BLaER1 (cell line): Measurements from ENCODE around the gene FAM78B.

Experiments
- H3K27ac ChIP-seq: shearing (Covaris generic); formaldehyde crosslinking; 2 replicates; pipeline ENCODE4 v1.8.1; 2022
- H3K27me3 ChIP-seq: shearing (Covaris generic); formaldehyde crosslinking; 2 replicates; pipeline ENCODE4 v1.8.1; 2022
- H3K36me3 ChIP-seq: shearing (Covaris generic); formaldehyde crosslinking; 2 replicates; pipeline ENCODE4 v1.8.1; 2022
- H3K4me1 ChIP-seq: shearing (Covaris generic); formaldehyde crosslinking; 2 replicates; pipeline ENCODE4 v1.8.1; 2022
- H3K4me2 ChIP-seq: shearing (Covaris generic); formaldehyde crosslinking; 2 replicates; pipeline ENCODE4 v1.8.1; 2022
- H3K4me3 ChIP-seq: shearing (Covaris generic); formaldehyde crosslinking; 2 replicates; pipeline ENCODE4 v1.8.1; 2022
- H3K9ac ChIP-seq: shearing (Covaris generic); formaldehyde crosslinking; 2 replicates; pipeline ENCODE4 v1.8.1; 2022
- H3K9me3 ChIP-seq: shearing (Covaris generic); formaldehyde crosslinking; 2 replicates; pipeline ENCODE4 v1.8.1; 2022
- H4K20me1 ChIP-seq: shearing (Covaris generic); formaldehyde crosslinking; 2 replicates; pipeline ENCODE4 v1.8.1; 2022
- Cebpa-rat ChIP-seq: shearing (Covaris generic); IDR thresholded peaks from 2 replicates; pipeline ENCODE4 v1.8.1; 2022

FAM78B gene

DNA sequence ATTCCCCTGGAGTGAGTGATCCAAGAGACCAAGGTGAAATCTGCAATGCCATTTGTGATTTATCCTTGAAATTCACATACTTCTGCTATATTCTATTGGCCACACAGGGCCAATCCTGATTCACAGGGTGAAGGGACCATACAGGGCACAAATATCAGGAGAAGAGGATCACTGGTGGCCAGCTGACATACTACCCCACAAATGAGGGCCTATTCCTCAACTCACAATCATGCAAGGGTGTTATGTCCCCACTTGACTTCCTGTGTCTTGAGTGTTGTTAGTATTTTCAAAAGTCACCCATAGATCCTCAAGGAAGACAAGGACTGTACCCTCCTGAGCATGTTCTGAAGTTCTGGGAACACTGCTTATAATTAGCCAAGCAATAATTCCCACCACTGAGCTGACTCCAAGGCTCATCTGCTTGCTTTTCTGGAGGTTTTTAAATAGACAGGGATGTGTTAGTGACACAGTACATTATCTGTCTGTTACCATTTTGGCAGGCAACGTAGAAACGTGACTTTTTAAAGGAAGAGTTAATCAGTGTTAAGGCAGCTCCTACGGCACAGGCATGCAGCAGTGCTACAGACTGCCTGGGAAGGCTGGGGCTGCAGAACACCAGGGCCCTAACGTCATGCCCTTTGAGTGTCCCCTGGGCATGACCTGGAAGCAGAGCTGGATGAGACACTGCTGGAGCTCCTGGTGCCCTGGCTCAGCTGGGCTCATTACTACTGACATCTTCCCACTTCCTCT, 137.4 kb downstream of the FAM78B start:
- Histone ChIP-seq H3K9me3 (no peaks in the 10 kb centered on the region), H3K27me3 (no peaks in the 10 kb centered on the region), H3K4me2 (no peak overlapping the region), H3K4me3 (no peak overlapping the region), H3K27ac (no peak overlapping the region), H4K20me1 (no peaks in the 10 kb centered on the region), H3K36me3 (no peaks in the 10 kb centered on the region), H3K4me1 (no peaks in the 10 kb centered on the region), H3K9ac (no peak overlapping the region)
- no peak for TF ChIP-seq Cebpa-rat

DNA sequence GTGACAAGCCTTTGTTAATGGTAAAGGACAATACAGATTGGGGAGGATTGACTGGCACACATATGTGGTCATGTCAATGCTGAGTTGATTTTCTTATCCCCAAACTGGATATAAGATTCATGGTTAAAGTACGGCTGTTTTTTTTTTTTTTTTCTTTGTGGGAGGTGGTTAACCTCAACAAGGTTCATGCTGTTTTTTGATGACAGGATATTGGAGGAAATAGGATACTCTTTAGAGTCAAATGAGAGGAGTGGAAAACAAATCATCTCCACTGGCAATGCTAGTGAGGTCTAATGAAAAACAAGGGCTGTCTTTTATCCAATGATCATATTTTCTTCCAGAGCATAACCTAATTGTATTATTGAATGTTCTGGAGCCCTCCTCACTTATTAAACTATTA, 140.2 kb downstream of the FAM78B start:
- Histone ChIP-seq H4K20me1 (no peaks in the 10 kb centered on the region), H3K27me3 (no peaks in the 10 kb centered on the region), H3K9ac (no peak overlapping the region), H3K27ac (no peak overlapping the region), H3K4me3 (no peak overlapping the region), H3K4me1 (peaks cover 5% of the 10 kb centered on the region; the same call in 1 of the 2 replicates), H3K36me3 (no peaks in the 10 kb centered on the region), H3K9me3 (no peaks in the 10 kb centered on the region), H3K4me2 (no peak overlapping the region)
- TF ChIP-seq Cebpa-rat, result no peak

DNA sequence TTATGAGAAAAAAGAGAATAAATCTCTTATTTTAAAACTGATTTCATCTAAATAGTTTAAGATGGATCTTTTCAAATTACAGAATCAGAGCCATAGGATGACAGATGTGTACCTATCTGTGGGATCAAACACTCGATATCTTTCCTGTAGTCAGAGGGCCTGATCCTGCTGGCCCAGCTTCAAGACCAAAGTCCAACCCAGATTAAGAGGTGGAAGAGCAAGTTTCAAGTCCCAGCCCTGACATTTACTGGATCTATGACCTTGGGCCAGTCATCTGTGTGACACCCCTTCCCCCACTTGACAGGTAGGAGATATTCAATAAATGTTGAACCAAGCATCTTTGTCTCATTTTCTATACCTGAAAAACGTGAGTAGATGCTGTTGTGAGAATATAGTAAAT, 140.7 kb downstream of the FAM78B start:
- Histone ChIP-seq H3K4me2 (no peak overlapping the region), H3K27ac (no peak overlapping the region), H3K4me3 (no peak overlapping the region), H3K27me3 (no peaks in the 10 kb centered on the region), H3K4me1 (peaks cover 5% of the 10 kb centered on the region; the same call in 1 of the 2 replicates), H3K9me3 (no peaks in the 10 kb centered on the region), H3K9ac (no peak overlapping the region), H4K20me1 (no peaks in the 10 kb centered on the region), H3K36me3 (no peaks in the 10 kb centered on the region)
- TF ChIP-seq Cebpa-rat, result no peak

DNA sequence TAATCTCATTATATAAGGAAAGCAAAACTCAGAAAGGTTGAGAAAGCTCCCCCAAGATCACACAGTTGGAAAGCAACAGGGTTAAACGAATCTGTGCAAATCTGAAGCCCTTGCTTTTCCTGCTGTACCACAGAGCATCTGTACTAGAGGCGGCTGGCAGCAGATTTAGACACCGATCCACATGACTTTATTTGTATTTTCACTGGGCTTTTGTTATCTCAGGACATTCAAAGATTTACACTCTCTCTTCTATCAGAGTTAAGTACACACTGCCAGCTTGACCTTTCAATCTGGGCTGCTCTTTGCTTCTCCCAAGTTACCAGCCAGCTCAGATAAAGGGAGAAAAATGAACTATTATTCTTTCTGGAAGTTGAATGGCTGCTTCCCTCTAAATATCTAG, 146.6 kb downstream of the FAM78B start:
- TF ChIP-seq Cebpa-rat, result no peak
- H3K9ac ChIP-seq, result no peak overlapping the region
- no peaks in the 10 kb centered on the region for H3K36me3 ChIP-seq
- H3K27me3 ChIP-seq, result no peaks in the 10 kb centered on the region
- no peak overlapping the region for H3K27ac ChIP-seq
- H3K9me3 ChIP-seq, result no peaks in the 10 kb centered on the region
- no peak overlapping the region for H3K4me2 ChIP-seq
- no peak overlapping the region for H3K4me3 ChIP-seq
- H3K4me1 ChIP-seq, result peaks cover 11% of the 10 kb centered on the region; the same call in 1 of the 2 replicates
- H4K20me1 ChIP-seq, result no peaks in the 10 kb centered on the region
